Activated CD8-positive, alpha-beta T cell treated with anti-CD3 and anti-CD28 coated beads, Interleukin-2, amount 10 ng/mL, durations not matched to agents 7 days and 5 days (primary cell): ENCODE results near the gene CUL2. TPM values are rescaled to one million over a fixed set of nuclear protein-coding genes. Genes with fewer than 3 reads are reported as not detected.
A peak's percentile ranks its signal among the peaks of the same experiment; 100 is the strongest.
"Not testable (repeated sequence)": the region's sequence is repeated elsewhere in the genome, so short reads cannot be mapped to it uniquely, and the experiment has no call there.

ENCODE experiments used
- ATAC-seq: fragments of 150-1000 bp; cut with Tn5 transposase; one replicate; pipeline ENCODE4 v1.10.0; 2021; ENCODE audit warnings: moderate library complexity
- CTCF ChIA-PET: fragments of 350-600 bp; sonication (Branson Sonifier 250); formaldehyde crosslinking; loops from one replicate; lab custom pipeline; 2021; ENCODE audit warnings: antibody characterized with exemption; lab: Charles Lee
- POLR2A ChIA-PET: fragments of 350-600 bp; sonication (Branson Sonifier 250); formaldehyde crosslinking; loops from one replicate; lab custom pipeline; 2021; ENCODE audit warnings: antibody characterized with exemption; lab: Charles Lee
- DNase-seq: peaks from one replicate; pipeline ENCODE4 v3.0.0-alpha.2; 2020
- H3K27ac Mint-ChIP-seq: one replicate; pipeline ENCODE4 v1.8.0; 2021; ENCODE audit warnings: mild to moderate bottlenecking, mixed read lengths
- H3K27me3 Mint-ChIP-seq: one replicate; pipeline ENCODE4 v1.8.0; 2021; ENCODE audit warnings: low read depth, mixed read lengths
- H3K36me3 Mint-ChIP-seq: one replicate; pipeline ENCODE4 v1.8.0; 2021; ENCODE audit warnings: low read depth, mixed read lengths
- H3K4me1 Mint-ChIP-seq: one replicate; pipeline ENCODE4 v1.8.0; 2021; ENCODE audit warnings: low read depth, mixed read lengths
- H3K4me3 Mint-ChIP-seq: one replicate; pipeline ENCODE4 v1.8.0; 2021; ENCODE audit warnings: mild to moderate bottlenecking, mixed read lengths
- H3K9me3 Mint-ChIP-seq: one replicate; pipeline ENCODE4 v1.8.0; 2022; ENCODE audit warnings: mixed read lengths; ENCODE audit not compliant: insufficient read depth
- total RNA-seq, 2 experiments: library from RNA; stranded (reverse); gene quantifications; one replicate each; pipeline ENCODE4 v1.2.3, GENCODE V29; 2021

The CUL2 gene
- total RNA-seq, 2 experiments from 2014 or later, result 33.8 to 38.7 TPM

- H3K9me3 Mint-ChIP-seq, H3K4me1 Mint-ChIP-seq, H3K27me3 Mint-ChIP-seq, ATAC-seq, H3K4me3 Mint-ChIP-seq, H3K27ac Mint-ChIP-seq, POLR2A ChIA-PET, DNase-seq: not testable (repeated sequence)
- H3K36me3 Mint-ChIP-seq, result peaks cover 31% of the 10 kb centered on the region
- CTCF ChIA-PET, result interaction anchor here (1.0 kb wide), 1 partner anchor 38 kb away, joined by 3 read pairs; no protein-coding TSS in a partner anchor
Observed at GRCh38 chr10:35080261-35080660, 9.9 kb downstream of the CUL2 start.

- ChIA-PET CTCF (interaction anchor here (1.0 kb wide), 1 partner anchor 39 kb away, joined by 3 read pairs; no protein-coding TSS in a partner anchor), POLR2A (no interaction called here)
- Mint-ChIP-seq H3K27ac (no peak overlapping the region), H3K36me3 (peaks cover 34% of the 10 kb centered on the region), H3K27me3 (no peaks in the 10 kb centered on the region), H3K9me3 (peaks cover 5% of the 10 kb centered on the region), H3K4me1 (peaks cover 2% of the 10 kb centered on the region), H3K4me3 (no peak overlapping the region)
- DNase-seq (no peak), ATAC-seq (no peak)
Observed at GRCh38 chr10:35079763-35080162, 10.4 kb downstream of the CUL2 start.

- DNase-seq (no peak), ATAC-seq (no peak)
- Mint-ChIP-seq H3K36me3 (peaks cover 32% of the 10 kb centered on the region), H3K27ac (no peak overlapping the region), H3K9me3 (peaks cover 5% of the 10 kb centered on the region), H3K4me3 (no peak overlapping the region), H3K4me1 (peaks cover 2% of the 10 kb centered on the region), H3K27me3 (no peaks in the 10 kb centered on the region)
- CTCF ChIA-PET, result no interaction called here
- POLR2A ChIA-PET, result no interaction called here
Observed at GRCh38 chr10:35079265-35079664, 10.9 kb downstream of the CUL2 start.

- no peaks in the 10 kb centered on the region for H3K4me1 Mint-ChIP-seq
- no peak overlapping the region for H3K27ac Mint-ChIP-seq
- no peaks in the 10 kb centered on the region for H3K9me3 Mint-ChIP-seq
- DNase-seq (no peak), ATAC-seq (no peak)
- ChIA-PET POLR2A (no interaction called here), CTCF (no interaction called here)
- peaks cover 16% of the 10 kb centered on the region for H3K36me3 Mint-ChIP-seq
- H3K27me3 Mint-ChIP-seq, result no peaks in the 10 kb centered on the region
- H3K4me3 Mint-ChIP-seq, result no peak overlapping the region
Observed at GRCh38 chr10:35075228-35075627, 14.9 kb downstream of the CUL2 start.

GRCh38 chr10:35074266-35074665 is 15.9 kb downstream of the CUL2 start:
- Mint-ChIP-seq H3K36me3 (peaks cover 21% of the 10 kb centered on the region), H3K4me1 (no peaks in the 10 kb centered on the region), H3K9me3 (no peaks in the 10 kb centered on the region), H3K27me3 (no peaks in the 10 kb centered on the region), H3K4me3 (no peak overlapping the region), H3K27ac (no peak overlapping the region)
- POLR2A ChIA-PET, result no interaction called here
- DNase-seq, result no peak
- no peak for ATAC-seq
- CTCF ChIA-PET, result no interaction called here

- H3K27ac Mint-ChIP-seq, result no peak overlapping the region
- peaks cover 29% of the 10 kb centered on the region for H3K36me3 Mint-ChIP-seq
- DNase-seq, result no peak
- ChIA-PET POLR2A (no interaction called here), CTCF (no interaction called here)
- no peaks in the 10 kb centered on the region for H3K4me1 Mint-ChIP-seq
- no peaks in the 10 kb centered on the region for H3K9me3 Mint-ChIP-seq
- no peak overlapping the region for H3K4me3 Mint-ChIP-seq
- no peaks in the 10 kb centered on the region for H3K27me3 Mint-ChIP-seq
- no peak for ATAC-seq
Observed at GRCh38 chr10:35070521-35070920, 19.6 kb downstream of the CUL2 start.

GRCh38 chr10:35063837-35064454 is 26.2 kb downstream of the CUL2 start:
- Mint-ChIP-seq H3K9me3 (no peaks in the 10 kb centered on the region), H3K4me3 (no peak overlapping the region), H3K36me3 (peaks cover 33% of the 10 kb centered on the region), H3K27me3 (no peaks in the 10 kb centered on the region), H3K27ac (no peak overlapping the region), H3K4me1 (peaks cover under 1% of the 10 kb centered on the region)
- POLR2A ChIA-PET, result no interaction called here
- DNase-seq, result no peak
- CTCF ChIA-PET, result no interaction called here
- ATAC-seq, result no peak

GRCh38 chr10:35059481-35059880 is 30.7 kb downstream of the CUL2 start:
- no peaks in the 10 kb centered on the region for H3K9me3 Mint-ChIP-seq
- peaks cover 36% of the 10 kb centered on the region for H3K36me3 Mint-ChIP-seq
- no peak for DNase-seq
- peaks cover 15% of the 10 kb centered on the region for H3K4me1 Mint-ChIP-seq
- CTCF ChIA-PET, result no interaction called here
- no peak for ATAC-seq
- POLR2A ChIA-PET, result no interaction called here
- H3K27me3 Mint-ChIP-seq, result no peaks in the 10 kb centered on the region
- H3K4me3 Mint-ChIP-seq, result no peak overlapping the region
- no peak overlapping the region for H3K27ac Mint-ChIP-seq

GRCh38 chr10:35058686-35059085 is 31.5 kb downstream of the CUL2 start:
- Mint-ChIP-seq H3K9me3 (no peaks in the 10 kb centered on the region), H3K27me3 (no peaks in the 10 kb centered on the region), H3K4me3 (no peak overlapping the region), H3K27ac (peak overlapping the region; percentile 35), H3K36me3 (peaks cover 40% of the 10 kb centered on the region), H3K4me1 (peaks cover 15% of the 10 kb centered on the region)
- DNase-seq, result no peak
- ChIA-PET CTCF (interaction anchor here (1.2 kb wide), 1 partner anchor 64 kb away, joined by 3 read pairs; no protein-coding TSS in a partner anchor), POLR2A (interaction anchor here (0.5 kb wide), 1 partner anchor 143 kb away, joined by 3 read pairs; no protein-coding TSS in a partner anchor)
- ATAC-seq, result no peak

- Mint-ChIP-seq H3K9me3 (no peaks in the 10 kb centered on the region), H3K4me1 (peaks cover 15% of the 10 kb centered on the region), H3K36me3 (peaks cover 38% of the 10 kb centered on the region), H3K27ac (peak overlapping the region; percentile 19), H3K27me3 (no peaks in the 10 kb centered on the region), H3K4me3 (no peak overlapping the region)
- ATAC-seq (no peak), DNase-seq (no peak)
- CTCF ChIA-PET, result interaction anchor here (1.2 kb wide), 1 partner anchor 64 kb away, joined by 3 read pairs; no protein-coding TSS in a partner anchor
- POLR2A ChIA-PET, result interaction anchor here (0.5 kb wide), 1 partner anchor 144 kb away, joined by 3 read pairs; no protein-coding TSS in a partner anchor
Observed at GRCh38 chr10:35058134-35058533, 32.0 kb downstream of the CUL2 start.

- no peaks in the 10 kb centered on the region for H3K9me3 Mint-ChIP-seq
- ChIA-PET POLR2A (interaction anchor here (0.6 kb wide), 1 partner anchor 341 kb away, joined by 3 read pairs; no protein-coding TSS in a partner anchor), CTCF (no interaction called here)
- DNase-seq (no peak), ATAC-seq (no peak)
- peak overlapping the region; percentile 2 for H3K27ac Mint-ChIP-seq
- peaks cover 15% of the 10 kb centered on the region for H3K4me1 Mint-ChIP-seq
- peaks cover 39% of the 10 kb centered on the region for H3K36me3 Mint-ChIP-seq
- no peak overlapping the region for H3K4me3 Mint-ChIP-seq
- H3K27me3 Mint-ChIP-seq, result no peaks in the 10 kb centered on the region
Observed at GRCh38 chr10:35056686-35057085, 33.5 kb downstream of the CUL2 start.

GRCh38 chr10:35056133-35056532 is 34.0 kb downstream of the CUL2 start:
- no peaks in the 10 kb centered on the region for H3K9me3 Mint-ChIP-seq
- POLR2A ChIA-PET, result no interaction called here
- CTCF ChIA-PET, result no interaction called here

More at GRCh38 chr10:35056133-35056532, 34.0 kb downstream of the CUL2 start:
- Mint-ChIP-seq H3K4me1 (peaks cover 15% of the 10 kb centered on the region), H3K27ac (no peak overlapping the region), H3K36me3 (peaks cover 39% of the 10 kb centered on the region), H3K27me3 (no peaks in the 10 kb centered on the region), H3K4me3 (no peak overlapping the region)
- DNase-seq, result no peak
- ATAC-seq, result no peak
